ENCODE data around the gene SPNS2.

SPNS2 gene

DNA sequence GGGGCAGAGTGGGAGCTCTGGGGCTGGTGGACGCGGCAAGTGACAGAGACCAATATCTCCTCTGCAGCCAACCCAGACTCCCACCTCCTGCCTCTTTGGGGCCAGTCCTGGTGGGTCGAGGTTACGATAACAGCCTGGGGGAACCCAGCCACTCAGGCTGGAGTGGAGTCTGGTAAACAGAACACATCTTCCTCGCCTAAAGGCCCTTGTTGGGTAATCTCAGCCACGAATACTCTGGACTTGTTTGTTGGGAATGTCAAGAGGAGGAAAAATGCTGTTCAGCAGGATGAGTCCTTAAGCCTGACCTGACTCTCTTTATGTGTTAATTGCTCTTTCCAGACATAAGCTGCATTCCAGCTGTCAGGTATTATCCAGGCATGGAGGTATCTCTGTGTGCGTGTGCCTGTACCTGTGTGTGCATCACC is 8.0 kb upstream of the SPNS2 start:
- H3K4me3 ChIP-seq (ENCODE audit: low read depth, low read length), result peak overlapping the region; percentile 19; the same call in 1 of the 2 replicates
- TF ChIP-seq, protein P1, sequence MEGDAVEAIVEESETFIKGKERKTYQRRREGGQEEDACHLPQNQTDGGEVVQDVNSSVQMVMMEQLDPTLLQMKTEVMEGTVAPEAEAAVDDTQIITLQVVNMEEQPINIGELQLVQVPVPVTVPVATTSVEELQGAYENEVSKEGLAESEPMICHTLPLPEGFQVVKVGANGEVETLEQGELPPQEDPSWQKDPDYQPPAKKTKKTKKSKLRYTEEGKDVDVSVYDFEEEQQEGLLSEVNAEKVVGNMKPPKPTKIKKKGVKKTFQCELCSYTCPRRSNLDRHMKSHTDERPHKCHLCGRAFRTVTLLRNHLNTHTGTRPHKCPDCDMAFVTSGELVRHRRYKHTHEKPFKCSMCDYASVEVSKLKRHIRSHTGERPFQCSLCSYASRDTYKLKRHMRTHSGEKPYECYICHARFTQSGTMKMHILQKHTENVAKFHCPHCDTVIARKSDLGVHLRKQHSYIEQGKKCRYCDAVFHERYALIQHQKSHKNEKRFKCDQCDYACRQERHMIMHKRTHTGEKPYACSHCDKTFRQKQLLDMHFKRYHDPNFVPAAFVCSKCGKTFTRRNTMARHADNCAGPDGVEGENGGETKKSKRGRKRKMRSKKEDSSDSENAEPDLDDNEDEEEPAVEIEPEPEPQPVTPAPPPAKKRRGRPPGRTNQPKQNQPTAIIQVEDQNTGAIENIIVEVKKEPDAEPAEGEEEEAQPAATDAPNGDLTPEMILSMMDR (IDR thresholded peaks at IDR 0.05; ENCODE audit: low read depth, low read length), result no peak
- H3K36me3 ChIP-seq, result no peaks in the 10 kb centered on the region
- H3K9me3 ChIP-seq (ENCODE audit: severe bottlenecking), result no peaks in the 10 kb centered on the region
- H3K27me3 ChIP-seq (ENCODE audit: insufficient read depth, low read depth, severe bottlenecking), result no peaks in the 10 kb centered on the region
- peak; percentile 36 for DNase-seq
- peak overlapping the region; percentile 89 for H3K27ac ChIP-seq

DNA sequence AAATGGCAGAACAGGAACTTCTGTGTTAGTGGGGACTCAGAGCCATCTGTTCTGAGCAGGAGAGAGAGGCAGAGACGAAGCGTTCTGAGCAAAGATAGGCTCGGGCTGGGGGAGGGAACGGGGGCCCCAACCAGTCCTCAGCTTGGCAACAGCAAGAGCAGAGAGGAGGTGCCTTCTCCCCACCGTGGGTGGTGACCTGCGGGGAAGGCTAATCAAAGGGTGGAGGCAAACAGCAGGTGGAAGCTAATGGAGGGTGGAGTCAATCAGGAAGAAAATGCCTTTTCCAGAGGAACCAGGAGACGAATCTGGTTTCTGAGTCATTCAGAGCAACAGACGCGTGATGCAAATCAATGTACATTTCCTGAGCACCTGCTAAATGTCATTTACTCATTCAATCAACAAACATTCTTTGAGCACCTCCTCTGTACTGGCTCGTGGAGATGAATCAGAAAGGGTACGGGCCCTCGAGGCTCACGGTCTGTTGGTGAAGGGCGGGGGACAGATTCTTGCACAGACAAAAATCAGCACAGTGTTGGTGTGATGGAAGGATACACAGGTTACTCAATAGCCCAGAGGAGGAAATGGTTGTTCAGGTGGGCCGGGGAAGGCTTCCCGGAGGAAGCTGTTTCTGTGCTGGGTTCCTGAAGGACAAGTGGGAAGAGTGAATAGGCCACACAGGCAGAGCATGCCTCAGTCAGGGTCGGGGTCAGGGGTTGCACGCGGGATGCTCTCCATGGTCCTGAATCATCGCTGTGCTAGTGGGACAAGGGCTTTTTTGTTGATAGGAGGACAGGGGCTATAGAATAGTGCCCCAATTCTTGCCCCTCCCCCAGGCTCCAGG is 5.7 kb upstream of the SPNS2 start:
- TF ChIP-seq, protein P1 (IDR thresholded peaks at IDR 0.05; ENCODE audit: low read depth, low read length), result no peak
- Histone ChIP-seq H3K9me3 (ENCODE audit: severe bottlenecking) (no peaks in the 10 kb centered on the region), H3K27ac (no peak overlapping the region), H3K4me3 (ENCODE audit: low read depth, low read length) (no peak overlapping the region), H3K36me3 (no peaks in the 10 kb centered on the region), H3K27me3 (ENCODE audit: insufficient read depth, low read depth, severe bottlenecking) (no peaks in the 10 kb centered on the region)
- DNase-seq, result no peak

DNA sequence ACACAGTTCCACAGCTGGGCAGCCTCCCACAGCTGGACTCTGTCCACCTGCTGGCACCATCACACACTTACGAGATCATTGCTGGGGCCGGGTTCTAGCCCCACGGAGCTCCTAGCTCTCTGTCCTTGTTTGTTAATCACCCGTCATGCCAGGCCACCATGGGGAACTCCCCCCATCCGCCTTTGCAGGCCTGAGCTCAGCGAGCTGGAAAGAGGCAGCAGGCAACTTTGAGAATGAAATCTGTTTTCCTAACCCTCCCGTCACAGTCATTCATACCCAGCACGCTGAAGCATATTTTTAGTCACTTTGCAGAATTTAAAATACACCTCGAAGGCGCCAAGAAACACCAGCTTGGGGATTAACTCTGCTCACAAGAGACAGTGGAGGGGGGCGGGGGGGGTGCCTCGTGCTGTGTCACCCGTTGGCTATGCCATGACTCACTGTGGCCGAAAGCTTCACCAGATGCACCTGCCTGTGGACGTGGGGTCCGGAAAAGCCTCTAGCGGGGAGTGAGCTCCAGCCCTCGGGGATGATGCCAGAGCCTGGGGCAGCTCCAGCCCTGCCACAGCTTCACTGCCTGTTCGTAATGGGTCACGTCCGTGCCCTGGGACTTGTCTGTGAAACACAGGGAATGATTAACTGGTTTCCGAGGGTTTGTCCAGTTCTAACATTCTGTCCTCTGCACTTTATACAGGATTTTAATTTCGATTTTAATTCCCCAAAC is 1.4 kb upstream of the SPNS2 start:
- Histone ChIP-seq H3K27ac (peak overlapping the region; percentile 54), H3K4me3 (ENCODE audit: low read depth, low read length) (no peak overlapping the region), H3K9me3 (ENCODE audit: severe bottlenecking) (no peaks in the 10 kb centered on the region), H3K36me3 (no peaks in the 10 kb centered on the region), H3K27me3 (ENCODE audit: insufficient read depth, low read depth, severe bottlenecking) (no peaks in the 10 kb centered on the region)
- DNase-seq, result peak; percentile 50
- TF ChIP-seq, protein P1 (IDR thresholded peaks at IDR 0.05; ENCODE audit: low read depth, low read length), result no peak

DNA sequence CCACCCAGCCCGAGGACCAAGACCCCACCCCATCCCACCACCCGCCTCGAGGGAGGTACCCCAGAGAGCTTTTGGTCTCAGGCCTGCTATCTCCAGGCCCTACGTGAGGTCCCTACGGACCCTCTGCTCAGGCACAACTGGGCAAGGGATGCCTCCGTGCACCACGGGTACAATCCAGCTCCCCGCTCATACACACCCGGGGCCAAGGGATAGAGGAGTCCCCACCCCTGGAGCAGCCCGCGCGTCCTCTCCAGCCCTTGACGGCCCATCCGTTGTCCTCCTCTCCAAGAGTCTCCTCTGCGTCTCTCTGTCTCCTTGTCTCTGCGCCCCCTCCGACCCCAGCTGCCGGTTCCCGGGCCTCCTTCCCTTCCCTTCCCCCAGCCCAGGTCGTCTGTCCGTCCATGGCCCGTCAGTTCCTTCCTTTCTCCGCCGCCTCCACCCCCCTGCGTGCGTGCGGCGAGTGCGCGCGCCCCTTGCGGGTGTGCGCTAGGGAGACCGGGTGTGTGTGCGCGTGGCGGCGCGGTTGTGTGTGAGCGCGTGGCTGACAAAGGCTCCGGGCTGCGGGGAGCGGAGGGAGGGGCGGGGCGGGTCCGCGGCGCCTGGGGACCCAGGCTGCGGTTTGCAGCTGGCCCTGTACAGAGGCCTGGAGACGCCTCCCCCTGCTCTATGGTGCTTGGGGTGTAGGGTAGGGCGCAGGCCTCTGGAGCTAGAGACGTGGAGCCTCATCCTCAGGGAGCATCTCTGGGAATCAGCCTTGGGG is 930 bp downstream of the SPNS2 start:
- TF ChIP-seq, protein P1 (IDR thresholded peaks at IDR 0.05; ENCODE audit: low read depth, low read length), result no peak
- peak; percentile 42 for DNase-seq
- H3K27ac ChIP-seq, result no peak overlapping the region
- H3K36me3 ChIP-seq, result no peaks in the 10 kb centered on the region
- no peaks in the 10 kb centered on the region for H3K9me3 ChIP-seq (ENCODE audit: severe bottlenecking)
- H3K4me3 ChIP-seq (ENCODE audit: low read depth, low read length), result peak overlapping the region; percentile 67
- no peaks in the 10 kb centered on the region for H3K27me3 ChIP-seq (ENCODE audit: insufficient read depth, low read depth, severe bottlenecking)

DNA sequence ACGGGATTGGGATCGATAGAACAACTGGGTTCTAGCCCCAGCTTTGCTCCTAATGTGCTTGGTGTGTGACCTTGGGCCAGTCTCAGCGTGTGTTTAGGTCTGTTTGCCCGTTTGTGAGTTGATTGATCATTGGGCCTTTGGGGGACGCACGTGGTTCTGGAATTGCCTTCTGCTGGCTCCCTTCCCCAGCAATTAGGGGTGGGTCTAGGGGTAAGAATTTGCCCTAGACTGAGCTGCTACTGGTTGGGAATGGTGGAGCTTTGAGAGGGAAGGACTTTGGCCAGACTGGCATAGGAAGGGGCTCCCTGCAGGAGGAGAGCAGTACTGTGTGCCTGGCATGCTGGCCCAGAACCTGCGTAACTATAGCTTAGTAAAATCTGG is 1.5 kb downstream of the SPNS2 start:
- no peaks in the 10 kb centered on the region for H3K27me3 ChIP-seq (ENCODE audit: insufficient read depth, low read depth, severe bottlenecking)
- H3K9me3 ChIP-seq (ENCODE audit: severe bottlenecking), result no peaks in the 10 kb centered on the region
- DNase-seq, result no peak
- H3K36me3 ChIP-seq, result no peaks in the 10 kb centered on the region
- H3K27ac ChIP-seq, result no peak overlapping the region
- TF ChIP-seq, protein P1 (IDR thresholded peaks at IDR 0.05; ENCODE audit: low read depth, low read length), result no peak
- H3K4me3 ChIP-seq (ENCODE audit: low read depth, low read length), result peak overlapping the region; percentile 67
